OCI-LY1 (cell line): ENCODE results near the gene PCSK5.

Experiments used
- H2AFZ ChIP-seq: fragments of 200-600 bp; sonication (generic), shearing (Covaris generic); 2 replicates; pipeline ENCODE4 v1.6.0; 2014; ENCODE audit warnings: antibody characterized with exemption, mild to moderate bottlenecking, low read length
- H3F3A ChIP-seq: fragments of 200-600 bp; sonication (generic), shearing (Covaris generic); 2 replicates; pipeline ENCODE4 v1.6.0; 2014; ENCODE audit warnings: mild to moderate bottlenecking, antibody characterized with exemption, low read length, moderate library complexity; ENCODE audit not compliant: insufficient read depth
- H3K27ac ChIP-seq: fragments of 200-600 bp; sonication (generic); 2 replicates; pipeline ENCODE4 v1.5.1; 2014; ENCODE audit warnings: low read length, mixed run types, mild to moderate bottlenecking, low read depth; ENCODE audit not compliant: poor library complexity, severe bottlenecking
- H3K27me3 ChIP-seq: fragments of 200-600 bp; sonication (generic); 2 replicates; pipeline ENCODE4 v1.6.0; 2014; ENCODE audit warnings: antibody characterized with exemption, mild to moderate bottlenecking, low read length, moderate library complexity; ENCODE audit not compliant: insufficient read depth
- H3K36me3 ChIP-seq: fragments of 200-600 bp; sonication (generic); 2 replicates; pipeline ENCODE4 v1.6.1; 2014; ENCODE audit warnings: mild to moderate bottlenecking, antibody characterized with exemption, low read length, moderate library complexity, mixed read lengths; ENCODE audit not compliant: insufficient read depth
- H3K4me1 ChIP-seq: fragments of 200-600 bp; sonication (generic); 2 replicates; pipeline ENCODE4 v1.5.1; 2014; ENCODE audit warnings: mild to moderate bottlenecking, low read length, moderate library complexity; ENCODE audit not compliant: insufficient read depth, severe bottlenecking
- H3K4me2 ChIP-seq: fragments of 200-600 bp; sonication (generic), shearing (Covaris generic); 2 replicates; pipeline ENCODE4 v1.6.1; 2014; ENCODE audit warnings: low read length
- H3K4me3 ChIP-seq: fragments of 200-600 bp; sonication (generic); 2 replicates; pipeline ENCODE4 v1.5.1; 2014; ENCODE audit warnings: low read length, low read depth, mild to moderate bottlenecking, mixed read lengths; ENCODE audit not compliant: poor library complexity, severe bottlenecking
- H3K79me2 ChIP-seq: fragments of 200-600 bp; shearing (Covaris generic); 2 replicates; pipeline ENCODE4 v1.6.1; 2016; ENCODE audit warnings: mixed run types, low read length, mixed read lengths; ENCODE audit not compliant: insufficient read depth
- H3K9ac ChIP-seq: fragments of 200-600 bp; sonication (generic), shearing (Covaris generic); 2 replicates; pipeline ENCODE4 v1.6.1; 2014; ENCODE audit warnings: mild to moderate bottlenecking, low read length, mixed read lengths
- H3K9me2 ChIP-seq: fragments of 200-600 bp; sonication (generic), shearing (Covaris generic); 2 replicates; pipeline ENCODE4 v1.6.1; 2014; ENCODE audit warnings: low read depth, mild to moderate bottlenecking, low read length, mixed read lengths
- H3K9me3 ChIP-seq: fragments of 200-600 bp; shearing (Covaris generic); 2 replicates; pipeline ENCODE4 v1.6.1; 2014; ENCODE audit warnings: low read length, mixed read lengths
- H4K20me1 ChIP-seq: fragments of 200-600 bp; sonication (generic), shearing (Covaris generic); 2 replicates; pipeline ENCODE4 v1.6.0; 2016; ENCODE audit warnings: mild to moderate bottlenecking, low read length; ENCODE audit not compliant: insufficient read depth
- EZH2 ChIP-seq: fragments of 200-600 bp; sonication (generic), shearing (Covaris generic); IDR thresholded peaks from 2 replicates; pipeline ENCODE4 v1.8.0; 2017; ENCODE audit warnings: borderline replicate concordance, mixed run types, mild to moderate bottlenecking, antibody characterized with exemption, low read length, moderate library complexity, mixed read lengths
- TF ChIP-seq, protein P1 (sequence below): fragments of 200-600 bp; sonication (generic), shearing (Covaris generic); IDR thresholded peaks from 2 replicates; pipeline ENCODE4 v1.5.1; 2017; ENCODE audit warnings: mild to moderate bottlenecking, antibody characterized with exemption, low read length, moderate library complexity, mixed read lengths

The PCSK5 gene

DNA sequence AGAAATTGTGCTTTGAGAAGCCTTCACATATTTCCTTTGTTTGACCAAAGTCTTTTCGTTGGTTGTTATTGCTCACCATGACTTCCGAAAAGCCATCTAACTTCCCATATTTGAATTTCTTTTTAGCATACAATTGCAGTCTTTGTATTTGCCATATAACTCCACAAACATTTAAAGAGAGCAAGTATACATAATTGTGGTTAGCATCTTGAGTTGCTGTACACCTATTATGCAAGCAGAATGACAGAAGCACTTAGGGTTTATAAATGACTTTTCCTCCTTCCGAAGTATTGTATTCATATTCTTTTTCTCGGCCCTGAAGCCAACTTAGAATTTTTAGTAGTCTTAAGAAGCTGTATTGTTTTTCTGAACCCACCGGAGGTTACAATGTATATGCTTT, 253.4 kb downstream of the PCSK5 start:
- TF ChIP-seq EZH2 = no peak
- TF ChIP-seq, protein P1, sequence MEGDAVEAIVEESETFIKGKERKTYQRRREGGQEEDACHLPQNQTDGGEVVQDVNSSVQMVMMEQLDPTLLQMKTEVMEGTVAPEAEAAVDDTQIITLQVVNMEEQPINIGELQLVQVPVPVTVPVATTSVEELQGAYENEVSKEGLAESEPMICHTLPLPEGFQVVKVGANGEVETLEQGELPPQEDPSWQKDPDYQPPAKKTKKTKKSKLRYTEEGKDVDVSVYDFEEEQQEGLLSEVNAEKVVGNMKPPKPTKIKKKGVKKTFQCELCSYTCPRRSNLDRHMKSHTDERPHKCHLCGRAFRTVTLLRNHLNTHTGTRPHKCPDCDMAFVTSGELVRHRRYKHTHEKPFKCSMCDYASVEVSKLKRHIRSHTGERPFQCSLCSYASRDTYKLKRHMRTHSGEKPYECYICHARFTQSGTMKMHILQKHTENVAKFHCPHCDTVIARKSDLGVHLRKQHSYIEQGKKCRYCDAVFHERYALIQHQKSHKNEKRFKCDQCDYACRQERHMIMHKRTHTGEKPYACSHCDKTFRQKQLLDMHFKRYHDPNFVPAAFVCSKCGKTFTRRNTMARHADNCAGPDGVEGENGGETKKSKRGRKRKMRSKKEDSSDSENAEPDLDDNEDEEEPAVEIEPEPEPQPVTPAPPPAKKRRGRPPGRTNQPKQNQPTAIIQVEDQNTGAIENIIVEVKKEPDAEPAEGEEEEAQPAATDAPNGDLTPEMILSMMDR = no peak
- no peaks in the 10 kb centered on the region for H3K36me3 ChIP-seq
- H3K79me2 ChIP-seq = no peaks in the 10 kb centered on the region
- H2AFZ ChIP-seq = no peak overlapping the region
- H3K9me2 ChIP-seq = no peaks in the 10 kb centered on the region
- no peak overlapping the region for H3K4me3 ChIP-seq
- no peak overlapping the region for H3K9ac ChIP-seq
- H3K9me3 ChIP-seq = no peaks in the 10 kb centered on the region
- no peaks in the 10 kb centered on the region for H3K27me3 ChIP-seq
- H3K4me1 ChIP-seq = no peaks in the 10 kb centered on the region
- H3K27ac ChIP-seq = no peak overlapping the region
- H3K4me2 ChIP-seq = no peak overlapping the region
- no peaks in the 10 kb centered on the region for H3F3A ChIP-seq
- H4K20me1 ChIP-seq = no peaks in the 10 kb centered on the region

- Histone ChIP-seq H3K9me3 (no peaks in the 10 kb centered on the region), H3K4me2 (no peak overlapping the region), H3K79me2 (no peaks in the 10 kb centered on the region), H3K9ac (no peak overlapping the region), H3K27ac (no peak overlapping the region), H3K27me3 (no peaks in the 10 kb centered on the region), H3K4me3 (no peak overlapping the region), H3K9me2 (no peaks in the 10 kb centered on the region), H3K4me1 (no peaks in the 10 kb centered on the region), H2AFZ (no peak overlapping the region), H3K36me3 (no peaks in the 10 kb centered on the region), H3F3A (no peaks in the 10 kb centered on the region), H4K20me1 (no peaks in the 10 kb centered on the region)
- TF ChIP-seq, protein P1 = no peak
- no peak for TF ChIP-seq EZH2
These were observed 259.5 kb downstream of the PCSK5 start for GRCh38 chr9:76150013-76150412.

DNA sequence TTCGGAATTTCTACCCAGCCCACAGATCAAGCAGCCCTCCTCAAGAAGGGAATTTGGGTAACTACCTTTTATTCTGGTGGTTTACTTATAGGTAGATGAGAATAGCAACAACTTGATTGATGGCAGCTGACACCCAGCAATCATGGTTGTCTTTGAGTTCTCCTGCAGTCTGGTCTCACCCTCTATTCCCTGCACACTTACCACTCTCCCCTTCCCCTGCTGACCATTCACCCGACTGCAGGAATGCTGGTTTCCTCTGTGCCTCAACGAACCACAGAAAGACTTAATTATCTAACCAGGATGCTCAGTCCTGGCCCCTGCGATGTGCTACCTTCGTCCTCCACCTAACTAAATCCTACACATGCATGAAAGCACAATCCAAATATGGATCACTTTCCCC, 260.8 kb downstream of the PCSK5 start:
- no peak for TF ChIP-seq EZH2
- TF ChIP-seq, protein P1 = no peak
- no peaks in the 10 kb centered on the region for H3K9me3 ChIP-seq
- H3K79me2 ChIP-seq = no peaks in the 10 kb centered on the region
- no peaks in the 10 kb centered on the region for H3K36me3 ChIP-seq
- no peaks in the 10 kb centered on the region for H4K20me1 ChIP-seq
- H3K9me2 ChIP-seq = no peaks in the 10 kb centered on the region
- H3K9ac ChIP-seq = no peak overlapping the region
- no peak overlapping the region for H3K4me3 ChIP-seq
- H3K27me3 ChIP-seq = no peaks in the 10 kb centered on the region
- H2AFZ ChIP-seq = no peak overlapping the region
- no peaks in the 10 kb centered on the region for H3K4me1 ChIP-seq
- no peak overlapping the region for H3K27ac ChIP-seq
- no peak overlapping the region for H3K4me2 ChIP-seq
- H3F3A ChIP-seq = no peaks in the 10 kb centered on the region
